ENCODE data around the gene TPRN.

- no peak for TF ChIP-seq CTCF (conservative IDR thresholded peaks at IDR 0.05; ENCODE audit: low read depth, low read length)
- TF ChIP-seq BHLHE40 (IDR thresholded peaks at IDR 0.05; ENCODE audit: low read depth, low read length), result no peak
- TF ChIP-seq POLR2A (IDR thresholded peaks at IDR 0.05; ENCODE audit: low read depth, low read length), result no peak
- TF ChIP-seq RCOR1 (IDR thresholded peaks at IDR 0.05; ENCODE audit: insufficient replicate concordance, low read length), result no peak
Measured at GRCh38 chr9:137233143-137233980, 32.8 kb upstream of the TPRN start.
